GM12801 (cell line): ENCODE measurements around the gene SLC26A5.

ENCODE experiments used
- CTCF ChIP-seq: IDR thresholded peaks from one replicate; pipeline ENCODE4 v1.5.1; 2011; ENCODE audit warnings: control low read depth; ENCODE audit not compliant: insufficient read length; ENCODE audit errors: extremely low read depth

The SLC26A5 gene

DNA sequence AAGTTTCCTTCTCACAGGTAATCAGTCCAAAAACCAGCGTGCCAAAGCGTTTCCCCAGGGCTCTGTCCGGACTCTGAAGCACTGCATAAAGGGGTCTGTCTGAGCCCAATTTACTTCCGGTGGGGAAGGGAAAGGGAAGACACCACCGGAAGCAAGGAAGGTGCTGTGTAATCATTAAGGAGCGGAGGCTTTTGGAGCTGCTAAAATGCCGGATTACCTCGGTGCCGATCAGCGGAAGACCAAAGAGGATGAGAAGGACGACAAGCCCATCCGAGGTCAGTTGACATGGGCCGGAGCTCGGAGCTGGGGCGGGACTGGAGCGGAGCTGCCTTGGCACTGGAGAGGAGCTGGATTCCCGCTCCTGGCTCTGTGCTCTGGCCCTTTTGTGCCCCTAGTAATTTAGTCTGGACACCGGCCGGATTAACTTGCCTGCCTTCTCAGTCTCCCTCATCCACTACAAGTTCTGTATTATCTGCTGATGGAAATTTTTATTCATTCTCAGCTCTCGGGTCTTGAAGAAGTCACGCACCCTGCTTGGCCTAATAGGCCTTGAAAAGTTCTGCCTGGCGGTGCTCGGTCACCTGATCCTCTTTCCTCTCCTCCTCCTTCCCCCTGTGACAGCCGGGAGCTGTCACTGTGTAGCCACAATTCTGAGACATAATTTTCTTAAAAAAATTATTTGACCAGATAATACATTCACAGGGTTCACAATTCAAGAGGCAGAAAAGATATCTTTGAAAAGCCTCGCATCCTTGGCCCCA lies 98.3 kb downstream of the SLC26A5 start, which contains the start of gene PSMC2:
Gene PSMC2, plus strand, starts transcription at position 137 of the 761 bp plus-strand sequence. Its CDS starts 69 bp downstream, at position 206.
- TF ChIP-seq CTCF: no peak

GRCh38 chr7:103346396-103346795 lies 99.6 kb downstream of the SLC26A5 start:
- no peak for TF ChIP-seq CTCF

- no peak for TF ChIP-seq CTCF
Observed at GRCh38 chr7:103344453-103345149, 101.4 kb downstream of the SLC26A5 start, which contains the start of gene DNAJC2. Gene DNAJC2 (minus strand): TSS chr7:103344767. CDS start chr7:103344622, 145 bp downstream.

- no peak for TF ChIP-seq CTCF
Observed at GRCh38 chr7:103343758-103344452, 102.1 kb downstream of the SLC26A5 start.

- TF ChIP-seq CTCF: no peak
Observed at GRCh38 chr7:103343332-103343731, 102.7 kb downstream of the SLC26A5 start.

GRCh38 chr7:103341466-103341865 lies 104.5 kb downstream of the SLC26A5 start:
- no peak for TF ChIP-seq CTCF

- no peak for TF ChIP-seq CTCF
Observed at GRCh38 chr7:103338864-103339263, 107.1 kb downstream of the SLC26A5 start.
